Measurements from ENCODE around the gene ADAM12.

Gene ADAM12

DNA sequence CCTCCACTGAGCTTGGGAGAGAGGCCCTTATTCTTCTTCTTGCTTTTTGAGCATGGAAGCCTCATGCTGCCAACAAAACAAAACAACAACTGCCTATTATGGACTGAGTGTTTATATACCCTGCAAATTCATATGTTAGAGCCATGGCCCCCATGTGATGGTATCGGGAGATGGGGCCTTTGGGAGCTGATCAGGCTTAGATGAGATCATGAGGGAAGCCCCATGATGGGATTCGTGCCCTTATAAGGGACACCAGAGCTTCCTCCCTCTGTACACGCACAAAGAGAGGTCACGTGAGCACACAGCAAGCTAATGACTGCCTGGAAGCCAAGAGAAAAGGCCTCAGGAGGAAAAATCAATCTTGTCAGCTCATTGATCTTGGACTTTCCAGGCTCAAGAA, 256.9 kb downstream of the ADAM12 start:
- DNase-seq = no peak

DNA sequence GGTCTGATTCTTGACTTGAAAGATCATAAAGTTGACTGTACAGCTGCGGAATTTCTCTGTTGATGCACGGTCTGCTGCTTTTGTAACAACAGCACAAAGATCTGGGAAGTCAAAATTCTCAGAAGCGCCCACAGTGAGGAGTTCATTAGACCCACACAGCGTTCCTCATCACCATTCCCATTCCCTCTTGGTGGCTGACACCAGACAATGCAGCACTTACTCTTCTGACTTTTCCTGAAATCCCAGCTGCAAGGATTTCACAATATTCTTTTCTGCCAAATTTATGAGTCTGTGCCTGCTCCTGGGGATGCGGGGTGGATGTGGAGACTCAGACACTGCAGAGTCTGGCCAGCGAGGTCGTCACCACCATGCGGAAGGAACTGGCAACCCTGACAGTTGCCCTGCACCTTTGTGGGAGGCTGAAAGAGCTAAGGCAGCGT, 258.0 kb downstream of the ADAM12 start:
- no peak for DNase-seq

DNA sequence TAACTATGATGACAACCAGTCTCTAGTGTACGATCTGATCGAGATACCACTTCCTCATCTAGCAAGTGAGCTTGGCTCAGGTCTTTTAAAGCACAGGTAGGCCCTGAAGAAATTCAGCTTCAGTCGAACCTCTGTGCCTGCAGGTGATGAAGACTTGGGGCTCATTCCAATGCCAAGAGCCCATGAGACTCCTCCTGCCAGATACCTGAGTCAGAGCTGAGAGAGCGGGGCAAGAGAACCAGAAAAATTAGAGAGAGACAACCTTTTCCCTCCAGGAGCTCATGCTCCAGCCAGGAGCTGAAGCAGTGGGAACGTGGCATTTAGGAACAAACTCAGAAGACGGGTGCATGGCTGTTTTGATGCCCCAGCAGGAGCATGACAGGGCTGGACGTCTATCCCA, 259.3 kb downstream of the ADAM12 start:
- DNase-seq = no peak

DNA sequence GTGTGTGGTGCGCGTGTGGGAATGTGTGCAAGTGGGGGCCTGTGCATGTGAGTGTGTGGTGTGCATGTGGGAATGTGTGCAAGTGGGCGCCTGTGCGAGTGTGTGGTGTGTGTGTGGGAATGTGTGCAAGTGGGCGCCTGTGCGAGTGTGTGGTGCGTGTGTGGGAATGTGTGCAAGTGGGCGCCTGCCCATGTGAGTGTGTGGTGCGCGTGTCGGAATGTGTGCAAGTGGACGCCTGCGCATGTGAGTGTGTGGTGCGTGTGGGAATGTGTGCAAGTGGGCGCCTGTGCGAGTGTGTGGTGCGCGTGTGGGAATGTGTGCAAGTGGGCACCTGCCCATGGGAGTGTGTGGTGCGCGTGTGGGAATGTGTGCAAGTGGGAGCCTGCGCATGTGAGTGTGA, 259.7 kb downstream of the ADAM12 start:
- DNase-seq = no peak

DNA sequence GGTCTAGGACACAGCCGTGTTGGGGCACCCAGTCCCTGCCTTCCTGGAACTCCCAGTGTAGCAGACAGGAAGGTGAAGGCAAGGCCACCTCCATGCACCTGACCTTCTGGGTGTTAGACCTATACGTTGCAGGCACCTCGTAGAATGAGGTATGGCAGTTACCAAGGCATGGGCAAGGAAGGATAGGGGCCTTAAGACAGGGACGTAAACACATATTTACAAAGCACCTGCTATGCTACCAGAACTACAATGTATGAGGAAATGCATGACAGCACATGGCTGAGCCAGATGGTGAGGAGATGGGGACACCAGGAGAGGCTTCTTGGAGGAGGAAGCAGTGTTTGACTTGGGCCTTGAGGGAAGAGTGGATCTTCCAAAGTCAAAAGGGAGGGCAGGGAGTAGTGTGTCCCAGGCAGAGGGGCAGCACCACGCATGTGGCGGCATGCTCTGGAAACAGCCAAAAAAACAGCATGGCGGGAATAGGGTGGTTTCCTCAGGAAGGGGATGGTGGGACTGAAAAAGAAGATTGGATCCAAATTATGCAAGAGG, 260.7 kb downstream of the ADAM12 start:
- no peak for DNase-seq

DNA sequence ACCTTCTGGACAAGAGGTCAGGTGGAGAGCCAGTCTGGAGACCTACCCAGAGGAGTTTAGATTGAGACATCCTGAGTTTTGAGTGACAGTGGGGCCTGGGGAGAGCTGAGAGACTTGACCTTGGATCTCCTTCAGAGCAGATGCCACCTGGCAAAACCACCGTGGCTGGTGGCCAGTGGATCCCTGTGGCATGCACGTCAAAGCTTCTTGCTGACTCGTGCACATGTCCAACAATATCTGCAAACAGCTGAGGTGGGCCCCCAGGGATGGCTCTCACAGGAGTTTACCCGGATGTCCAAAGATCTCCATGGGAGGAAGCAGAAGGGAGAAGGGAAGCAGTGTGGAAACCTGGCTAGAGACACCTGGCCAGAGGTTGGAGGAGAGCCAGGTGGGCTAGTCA, 261.4 kb downstream of the ADAM12 start:
- no peak for DNase-seq

DNA sequence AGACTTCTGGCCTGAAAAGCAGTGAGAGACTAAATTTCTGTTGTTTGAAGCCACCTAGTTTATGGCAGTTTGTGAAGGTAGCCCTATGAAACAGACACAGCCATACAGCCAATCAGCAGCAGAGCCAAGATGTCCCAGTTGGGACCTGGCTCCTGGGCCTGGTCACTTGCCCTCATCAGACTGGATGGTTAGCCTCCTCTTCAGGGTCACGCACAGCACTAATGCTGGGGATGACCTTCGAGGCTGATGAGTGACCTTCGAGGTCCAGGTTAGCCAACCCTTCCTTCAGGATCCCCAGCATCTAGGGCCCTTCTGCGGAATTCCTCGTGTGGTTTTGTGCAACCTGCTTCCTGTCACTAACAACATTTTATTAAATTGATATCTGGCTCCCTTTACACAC, 262.3 kb downstream of the ADAM12 start:
- no peak for DNase-seq

DNA sequence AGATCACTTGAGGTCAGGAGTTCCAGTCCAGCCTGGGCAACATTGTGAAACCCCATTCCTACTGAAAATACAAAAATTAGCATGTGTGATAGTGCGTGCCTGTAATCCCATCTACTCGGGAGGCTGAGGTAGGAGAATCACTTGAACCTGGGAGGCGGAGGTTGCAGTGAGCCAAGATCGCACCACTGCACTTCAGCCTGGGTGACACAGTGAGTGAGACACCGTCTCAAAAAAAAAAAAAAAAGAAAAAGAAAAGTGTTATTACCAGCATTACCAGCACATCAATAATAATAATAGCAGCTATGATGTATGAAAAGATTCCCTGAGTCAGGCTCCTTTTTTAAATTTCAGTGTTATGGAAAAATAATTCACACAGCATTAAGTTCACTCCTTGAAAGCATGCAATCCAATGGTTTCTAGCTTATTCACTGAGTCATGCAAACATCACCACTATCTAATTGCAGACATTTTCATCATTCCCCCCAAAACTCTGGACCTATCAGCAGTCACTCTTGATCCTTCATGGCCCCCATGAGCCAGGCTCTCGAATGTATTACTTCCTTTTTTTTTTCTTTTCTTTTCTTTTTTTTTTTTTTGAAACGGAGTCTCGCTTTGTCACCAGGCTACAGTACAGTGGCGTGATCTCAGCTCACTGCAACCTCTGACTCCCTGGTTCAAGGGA, 263.5 kb downstream of the ADAM12 start:
- no peak for DNase-seq

DNA sequence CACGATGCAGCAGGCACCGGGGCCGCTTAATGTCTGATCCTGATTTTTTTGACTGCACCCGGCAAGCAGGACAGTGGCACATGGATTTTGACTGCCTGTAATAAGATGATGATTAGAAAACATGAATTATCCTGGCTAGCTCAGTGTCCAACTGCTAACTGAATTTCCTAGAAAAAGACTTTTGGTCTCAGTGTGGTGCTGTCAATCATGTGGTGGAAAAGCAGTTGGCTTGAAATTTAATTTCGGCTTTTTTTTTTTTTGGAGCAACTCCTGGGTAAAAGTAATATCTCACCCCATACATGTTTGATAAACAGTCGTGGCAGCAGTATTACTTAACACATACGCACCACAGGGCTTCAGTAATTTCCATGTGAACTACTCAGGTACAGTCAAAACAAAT, 264.2 kb downstream of the ADAM12 start:
- DNase-seq = no peak

DNA sequence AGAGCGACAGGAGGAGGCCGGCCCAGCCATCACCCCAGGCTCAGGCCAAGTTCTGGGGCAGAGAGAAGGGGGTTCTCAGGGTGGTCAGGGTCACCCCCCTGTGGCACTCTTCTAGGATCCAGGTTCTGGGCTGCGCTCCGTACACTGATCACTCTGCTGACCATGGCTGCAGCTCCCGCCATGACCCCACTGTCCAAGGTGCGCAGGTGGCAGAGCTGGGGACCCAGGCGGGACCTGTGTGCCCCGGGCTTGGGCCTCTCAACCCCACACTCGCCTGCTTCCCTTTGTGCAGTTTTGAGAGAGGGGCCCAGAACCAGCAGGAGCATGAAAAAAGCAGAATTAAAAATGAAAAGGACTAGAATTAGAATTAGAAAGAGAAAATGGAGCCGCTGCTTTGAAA, 264.8 kb downstream of the ADAM12 start:
- DNase-seq = no peak

DNA sequence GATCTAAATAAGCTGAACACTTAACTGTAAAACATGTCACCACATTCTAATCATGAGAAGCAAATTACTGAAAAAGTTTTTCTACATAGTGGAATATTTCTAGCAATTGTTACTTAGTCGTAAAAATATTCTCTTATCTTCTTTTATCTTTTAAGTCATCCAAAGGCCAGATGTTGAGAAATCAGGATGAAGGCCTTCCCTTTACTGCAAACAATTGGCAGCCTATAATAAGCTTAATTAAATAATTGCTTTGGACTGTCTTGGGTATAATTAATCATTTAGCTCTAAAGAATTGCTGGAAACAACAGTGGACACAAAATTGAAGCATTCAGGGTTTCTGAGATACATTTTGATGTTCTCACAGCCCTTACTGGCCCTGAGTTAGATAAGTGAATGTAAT, 265.4 kb downstream of the ADAM12 start:
- DNase-seq = no peak

DNA sequence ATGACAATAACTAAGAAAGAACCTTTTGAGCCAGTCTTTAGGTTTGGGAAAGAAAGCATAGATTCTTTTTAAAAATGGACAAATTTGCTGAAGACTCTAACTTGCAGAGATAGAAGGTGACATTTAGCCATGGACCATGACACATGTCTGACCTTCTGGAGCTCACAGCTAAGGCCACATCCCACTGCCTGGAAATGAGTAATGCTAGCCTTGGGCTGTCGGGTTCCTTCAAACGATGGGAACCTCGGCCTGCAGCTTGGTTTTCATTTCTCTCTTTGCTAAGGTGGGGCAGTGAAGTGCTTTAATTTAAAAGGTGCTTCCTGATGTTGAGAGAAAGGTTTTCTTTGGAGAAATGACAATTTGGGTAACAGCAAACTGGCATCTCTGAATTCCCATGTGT, 268.7 kb downstream of the ADAM12 start:
- DNase-seq = no peak

DNA sequence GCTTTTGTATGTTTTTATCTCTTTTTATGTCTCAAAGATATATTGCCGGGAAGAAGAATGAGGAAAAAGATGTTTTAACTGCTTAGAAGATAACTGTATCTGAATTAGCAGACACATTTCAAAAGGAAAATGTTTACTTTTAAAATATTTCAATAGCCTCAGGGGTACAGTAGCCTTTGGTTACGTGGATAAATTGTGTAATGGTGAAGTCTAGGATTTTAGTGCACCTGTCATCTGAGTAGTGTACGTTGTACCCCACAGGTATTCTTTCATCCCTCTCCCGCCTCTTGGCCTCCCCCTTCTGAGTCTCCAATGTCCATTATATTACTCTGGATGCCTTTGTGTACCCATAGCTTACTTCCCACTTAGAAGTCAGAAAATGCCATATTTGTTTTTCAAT, 269.8 kb downstream of the ADAM12 start:
- DNase-seq = no peak

DNA sequence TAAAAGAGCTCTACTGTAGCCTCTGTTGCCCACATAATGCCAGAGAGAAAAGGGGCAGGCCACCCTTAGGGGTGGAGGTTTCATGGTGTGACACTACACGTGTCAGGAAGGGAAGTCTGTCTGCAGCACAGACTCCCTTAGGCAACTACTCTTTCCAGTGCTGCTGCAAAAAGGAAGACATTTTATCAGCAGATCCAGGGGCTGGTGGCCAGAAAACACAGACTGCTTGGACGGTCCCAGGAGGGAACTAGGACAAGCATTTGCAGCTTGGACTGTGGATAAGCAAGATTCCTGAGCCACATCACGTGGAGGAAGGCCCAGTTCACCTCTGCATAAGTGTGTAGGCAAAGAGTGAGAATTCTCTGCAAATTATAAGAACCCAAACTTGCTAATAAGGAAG, 271.1 kb downstream of the ADAM12 start:
- DNase-seq = no peak

DNA sequence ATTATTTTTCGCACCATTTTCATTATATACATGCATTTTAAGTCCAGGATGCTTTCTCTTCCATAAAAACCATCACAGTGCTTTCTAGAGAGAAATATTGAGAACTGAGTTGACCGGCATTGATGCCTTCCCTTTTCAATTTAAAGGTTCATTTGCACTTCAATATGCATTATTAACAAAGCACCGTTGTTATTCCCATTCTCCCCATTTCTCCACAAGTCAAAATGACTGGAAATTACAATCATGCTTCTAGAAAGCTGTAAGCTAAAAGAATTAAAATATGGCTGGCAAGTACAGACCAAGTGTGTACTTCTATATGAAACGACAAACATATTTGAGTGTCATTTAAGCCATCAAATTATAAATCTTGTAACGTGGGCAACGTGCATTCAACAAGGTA, 272.4 kb downstream of the ADAM12 start:
- DNase-seq = no peak

DNA sequence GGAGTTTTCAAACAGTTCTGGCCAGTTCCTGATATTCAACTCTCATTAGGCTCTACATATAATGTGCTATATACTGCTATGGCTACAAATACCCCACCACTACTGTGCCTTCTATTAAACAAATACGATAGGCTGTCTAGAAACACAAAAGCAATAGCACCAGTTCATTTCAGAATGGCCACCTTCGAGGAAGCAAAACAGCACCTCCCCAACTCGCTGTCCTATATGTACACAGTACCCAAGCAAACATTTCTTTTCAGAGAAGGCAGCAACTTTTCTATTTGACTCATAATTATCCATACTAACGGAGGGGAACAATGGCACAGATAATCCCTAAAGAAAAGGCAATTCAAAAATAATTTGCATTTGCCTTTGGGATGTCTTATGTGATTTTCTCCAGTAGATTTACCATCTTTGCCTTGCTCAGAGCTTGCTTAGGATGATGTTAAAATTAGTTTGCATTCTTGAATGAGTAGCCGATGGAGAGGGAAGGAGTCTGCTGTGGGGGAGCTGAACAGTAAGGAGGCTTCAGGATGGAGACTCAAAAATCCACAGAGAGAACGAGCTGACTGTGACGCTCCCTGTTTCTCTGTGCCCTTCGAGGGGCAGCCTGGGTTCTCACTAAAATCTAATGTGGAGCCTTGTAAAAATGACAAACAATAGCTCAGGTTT, 273.3 kb downstream of the ADAM12 start:
- DNase-seq = no peak

DNA sequence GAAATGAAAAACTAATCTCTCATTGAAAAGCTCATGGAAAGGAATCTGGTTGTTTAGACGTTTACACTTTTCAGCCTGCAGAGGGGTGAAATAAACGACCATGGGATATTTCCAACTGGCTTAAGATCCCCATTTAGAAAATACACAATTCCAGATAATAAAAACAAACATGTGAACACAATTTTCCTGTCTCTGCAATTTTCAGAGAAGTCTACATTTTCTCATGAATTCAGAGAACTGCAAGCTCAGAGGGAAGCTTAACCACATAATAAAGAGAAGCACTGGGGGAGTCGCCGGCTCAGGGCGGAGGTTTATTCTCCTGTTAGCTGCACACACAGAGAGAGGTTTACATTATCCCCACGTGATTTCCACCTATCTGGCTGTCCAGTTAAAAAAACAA, 276.8 kb downstream of the ADAM12 start:
- no peak for DNase-seq

DNA sequence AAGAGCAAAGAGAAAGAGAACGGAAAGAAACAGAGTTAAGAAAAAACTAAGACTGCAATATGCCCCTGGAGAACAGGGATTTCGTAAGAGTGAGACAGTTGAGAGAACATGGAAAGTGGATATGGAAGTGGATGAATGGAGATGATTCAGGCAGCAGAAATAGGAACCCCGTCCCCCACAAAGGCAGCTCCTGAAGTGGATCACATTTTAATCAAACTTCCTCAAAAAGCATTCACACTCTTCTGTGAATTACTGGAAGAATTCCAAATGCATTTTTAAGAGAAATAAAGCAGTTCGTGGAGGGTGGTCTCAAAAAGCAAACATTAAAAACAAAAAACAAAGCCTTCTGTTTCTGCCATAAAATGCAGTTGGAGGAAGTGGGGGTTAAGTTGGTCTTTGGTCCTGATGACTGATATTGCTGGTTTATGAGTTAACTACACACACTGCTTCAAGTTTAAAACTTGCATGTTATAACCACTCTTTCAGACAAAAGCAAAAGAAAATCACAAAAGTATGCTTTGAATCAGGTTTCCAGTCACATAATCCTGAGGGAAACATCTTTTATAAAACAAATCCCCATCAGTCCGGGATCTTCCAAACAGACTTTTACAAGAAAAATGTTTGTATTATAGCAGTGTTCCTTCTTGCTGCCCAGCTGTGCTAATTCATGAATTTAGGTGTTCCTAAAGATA, 277.6 kb downstream of the ADAM12 start:
- no peak for DNase-seq

DNA sequence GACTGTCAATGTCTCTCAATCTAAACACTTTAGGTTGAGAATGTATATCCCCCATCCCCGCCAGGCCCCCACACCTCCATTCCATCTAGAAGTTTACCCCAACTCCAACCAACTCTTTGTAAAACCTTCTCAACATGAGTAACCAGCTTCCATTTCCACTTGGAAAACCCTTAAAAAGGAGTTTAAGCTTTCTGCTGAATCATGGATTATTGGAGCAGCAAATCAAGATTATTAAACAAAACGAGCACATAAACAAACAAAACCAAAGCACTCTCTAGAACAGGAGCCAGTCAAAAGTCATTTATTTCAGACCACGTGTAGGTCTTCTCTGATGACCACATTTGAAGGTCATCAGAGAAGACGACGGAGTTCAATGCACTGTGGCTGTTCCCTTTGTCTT, 278.4 kb downstream of the ADAM12 start:
- DNase-seq = no peak

DNA sequence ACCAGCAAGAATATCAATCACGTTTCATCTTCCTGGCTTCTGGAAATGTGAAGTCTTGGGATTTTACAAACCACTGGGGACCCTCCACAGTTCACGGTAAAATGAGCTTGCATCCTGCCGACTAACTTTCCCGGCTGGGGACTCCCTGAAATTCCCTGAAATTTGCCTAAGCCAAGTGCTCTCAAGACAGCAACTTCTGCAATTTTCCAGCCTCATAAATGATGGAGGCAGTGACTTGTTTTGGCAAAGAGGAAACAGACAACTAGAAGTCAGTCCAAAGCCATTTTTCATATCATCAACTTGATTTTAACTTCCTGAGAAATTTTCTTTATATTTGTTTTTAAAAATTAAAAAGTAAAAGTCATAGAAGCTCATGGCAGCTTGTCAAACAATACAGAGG, 279.6 kb downstream of the ADAM12 start:
- DNase-seq = no peak

DNA sequence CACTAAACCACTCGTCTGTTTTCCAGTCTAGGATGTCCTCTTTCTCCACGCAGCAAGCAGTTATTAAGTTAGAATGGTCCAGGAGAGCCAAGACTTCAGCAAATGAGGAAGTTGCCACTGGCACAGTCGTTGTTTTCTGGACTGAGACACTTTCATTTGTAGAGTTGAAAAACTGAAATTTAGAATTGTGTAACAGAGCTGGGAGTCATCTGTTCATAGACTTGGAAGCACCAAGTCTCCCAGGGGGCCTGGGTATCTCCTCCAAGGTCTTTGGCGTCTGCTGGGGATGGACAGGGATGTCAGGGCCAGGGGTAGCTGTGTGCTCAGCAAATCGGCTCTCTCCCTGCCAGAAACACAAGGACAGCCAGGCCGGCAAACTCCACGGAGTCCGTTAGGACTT, 283.5 kb downstream of the ADAM12 start:
- DNase-seq = no peak

DNA sequence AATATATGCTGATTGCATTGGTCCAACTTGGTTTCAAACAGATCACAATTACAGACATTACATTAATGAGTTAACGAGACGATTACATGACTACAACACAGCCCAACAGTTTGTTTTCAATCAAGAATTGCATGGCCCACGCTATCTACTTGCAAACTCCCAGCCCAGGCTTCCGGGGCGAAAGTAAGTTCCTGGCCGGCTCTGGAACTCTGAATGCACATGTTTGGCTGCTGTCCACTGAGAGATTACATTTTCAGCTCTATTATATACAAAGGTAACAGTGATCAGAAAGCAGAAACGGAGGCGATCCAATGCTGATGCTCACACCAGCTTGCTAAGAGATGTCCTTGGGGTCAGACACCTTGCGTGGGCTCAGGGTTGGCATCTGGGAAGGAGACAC, 285.6 kb downstream of the ADAM12 start:
- DNase-seq = no peak

DNA sequence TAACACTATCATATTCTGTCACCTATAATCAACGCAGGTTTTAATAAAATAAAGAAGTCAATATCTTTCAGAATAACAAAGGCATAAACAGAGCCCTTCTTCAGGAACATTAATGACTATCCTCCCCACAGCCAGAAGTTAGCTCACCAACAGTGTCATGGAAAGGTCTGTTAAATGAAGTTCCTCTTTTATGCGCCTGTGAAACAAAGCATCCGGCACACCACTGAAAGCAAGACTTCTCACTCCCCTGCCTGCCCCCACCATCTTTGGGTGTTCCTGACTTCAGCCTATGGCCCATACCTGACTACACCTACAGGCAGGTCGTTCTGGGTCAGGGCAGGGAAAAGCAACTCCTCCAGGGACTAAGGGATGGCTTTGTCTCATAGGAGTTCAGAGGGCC, 286.5 kb downstream of the ADAM12 start:
- no peak for DNase-seq

DNA sequence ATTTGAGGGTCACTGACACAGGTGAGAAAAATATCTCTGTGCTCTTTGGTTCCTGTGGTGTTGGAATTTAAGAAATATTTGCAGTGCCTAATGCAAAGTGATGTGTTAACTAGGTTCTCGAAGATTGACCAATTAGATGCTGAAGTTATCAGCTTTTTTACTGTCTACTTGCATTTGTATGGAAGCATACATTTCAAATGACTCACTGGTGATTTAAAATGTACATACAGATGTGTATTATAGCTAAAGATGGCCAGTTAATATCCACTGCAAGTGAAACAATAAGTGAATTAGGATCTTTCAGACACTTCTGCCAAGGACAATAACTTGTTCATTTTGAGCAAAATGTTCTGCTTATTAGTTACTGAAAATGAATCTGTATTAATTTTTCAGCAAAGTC, 287.0 kb downstream of the ADAM12 start:
- DNase-seq = no peak

All from DMS79 (cell line).